ENCODE results near the gene RNF10.
"Not testable (repeated sequence)": the region's sequence is repeated elsewhere in the genome, so short reads cannot be mapped to it uniquely, and the experiment has no call there.

DNA sequence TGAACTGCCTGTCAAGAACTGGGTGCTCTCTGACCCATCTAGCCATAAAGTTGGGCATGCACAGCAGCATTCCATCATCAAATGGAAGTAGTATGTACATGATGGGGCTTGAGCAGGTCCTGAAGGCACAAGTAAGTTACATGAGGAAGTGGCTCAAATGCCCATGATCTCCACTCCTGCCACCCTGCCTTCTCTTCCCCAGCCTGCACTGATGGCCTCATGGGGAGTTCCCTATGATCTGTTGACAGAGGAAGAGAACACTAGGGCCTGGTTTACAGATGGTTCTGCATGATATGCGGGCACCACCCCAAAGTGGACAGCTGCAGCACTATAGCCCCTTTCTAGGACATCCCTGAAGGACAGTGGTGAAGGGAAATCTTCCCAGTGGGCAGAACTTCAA is 77.4 kb downstream of the RNF10 start:
- not testable (repeated sequence) for TF ChIP-seq POLR2A (IDR thresholded peaks at IDR 0.05; ENCODE audit: extremely low read depth, insufficient read length)
- TF ChIP-seq, protein P1, sequence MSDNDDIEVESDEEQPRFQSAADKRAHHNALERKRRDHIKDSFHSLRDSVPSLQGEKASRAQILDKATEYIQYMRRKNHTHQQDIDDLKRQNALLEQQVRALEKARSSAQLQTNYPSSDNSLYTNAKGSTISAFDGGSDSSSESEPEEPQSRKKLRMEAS (IDR thresholded peaks at IDR 0.05; ENCODE audit: low read depth, low read length): not testable (repeated sequence)
- TF ChIP-seq, protein P2, sequence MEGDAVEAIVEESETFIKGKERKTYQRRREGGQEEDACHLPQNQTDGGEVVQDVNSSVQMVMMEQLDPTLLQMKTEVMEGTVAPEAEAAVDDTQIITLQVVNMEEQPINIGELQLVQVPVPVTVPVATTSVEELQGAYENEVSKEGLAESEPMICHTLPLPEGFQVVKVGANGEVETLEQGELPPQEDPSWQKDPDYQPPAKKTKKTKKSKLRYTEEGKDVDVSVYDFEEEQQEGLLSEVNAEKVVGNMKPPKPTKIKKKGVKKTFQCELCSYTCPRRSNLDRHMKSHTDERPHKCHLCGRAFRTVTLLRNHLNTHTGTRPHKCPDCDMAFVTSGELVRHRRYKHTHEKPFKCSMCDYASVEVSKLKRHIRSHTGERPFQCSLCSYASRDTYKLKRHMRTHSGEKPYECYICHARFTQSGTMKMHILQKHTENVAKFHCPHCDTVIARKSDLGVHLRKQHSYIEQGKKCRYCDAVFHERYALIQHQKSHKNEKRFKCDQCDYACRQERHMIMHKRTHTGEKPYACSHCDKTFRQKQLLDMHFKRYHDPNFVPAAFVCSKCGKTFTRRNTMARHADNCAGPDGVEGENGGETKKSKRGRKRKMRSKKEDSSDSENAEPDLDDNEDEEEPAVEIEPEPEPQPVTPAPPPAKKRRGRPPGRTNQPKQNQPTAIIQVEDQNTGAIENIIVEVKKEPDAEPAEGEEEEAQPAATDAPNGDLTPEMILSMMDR (IDR thresholded peaks at IDR 0.05; ENCODE audit: low read depth, low read length): not testable (repeated sequence)

All from NB4 (cell line).